Effector CD8-positive, alpha-beta T cell (primary cell): ENCODE measurements around the gene FLII.
"Not testable (repeated sequence)": the region's sequence is repeated elsewhere in the genome, so short reads cannot be mapped to it uniquely, and the experiment has no call there.

ENCODE experiments used
- DNase-seq: peaks from one replicate; lab custom pipeline; 2025; lab: John Stamatoyannopoulos, UW
- total RNA-seq, 4 experiments: gene quantifications; one replicate each; lab custom pipeline; 2026; lab: John Stamatoyannopoulos, UW

Gene FLII
- total RNA-seq = 231 to 349 (median 307) reads per million in 4 experiments

- DNase-seq = peak; percentile 30
Observed at GRCh38 chr17:18258356-18259038, at the start of gene FLII. Gene FLII (minus strand): TSS chr17:18258738. CDS start chr17:18258690, 48 bp downstream.

GRCh38 chr17:18303206-18303605 lies 44.7 kb upstream of the FLII start:
- DNase-seq = not testable (repeated sequence)

- DNase-seq = no peak
Observed at GRCh38 chr17:18300725-18301480, 42.4 kb upstream of the FLII start.

GRCh38 chr17:18298061-18298460 lies 39.5 kb upstream of the FLII start:
- DNase-seq = not testable (repeated sequence)

GRCh38 chr17:18291718-18292540 lies 33.4 kb upstream of the FLII start:
- no peak for DNase-seq

DNA sequence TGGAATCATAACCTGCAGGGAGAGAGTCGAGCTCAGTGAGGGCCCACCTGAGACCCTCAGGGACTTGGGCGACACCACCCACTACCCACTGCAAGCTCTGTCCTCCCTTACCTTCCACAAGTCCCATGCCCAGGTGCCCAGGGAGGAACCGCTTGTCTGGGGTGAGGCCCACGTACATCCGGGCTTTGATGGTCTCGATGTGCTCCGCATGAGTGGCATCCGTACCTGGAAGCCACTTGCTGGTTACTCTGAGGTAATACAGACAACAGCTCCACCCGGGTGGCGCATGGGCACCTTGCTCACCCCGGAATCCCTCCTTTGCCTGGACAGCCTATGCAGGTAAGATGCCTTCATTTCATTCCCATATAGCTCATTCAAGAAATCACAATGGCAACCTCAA lies 26.8 kb upstream of the FLII start:
- no peak for DNase-seq

- no peak for DNase-seq
Observed at GRCh38 chr17:18281788-18282187, 23.2 kb upstream of the FLII start.

GRCh38 chr17:18280766-18281371 lies 22.3 kb upstream of the FLII start:
- no peak for DNase-seq

DNA sequence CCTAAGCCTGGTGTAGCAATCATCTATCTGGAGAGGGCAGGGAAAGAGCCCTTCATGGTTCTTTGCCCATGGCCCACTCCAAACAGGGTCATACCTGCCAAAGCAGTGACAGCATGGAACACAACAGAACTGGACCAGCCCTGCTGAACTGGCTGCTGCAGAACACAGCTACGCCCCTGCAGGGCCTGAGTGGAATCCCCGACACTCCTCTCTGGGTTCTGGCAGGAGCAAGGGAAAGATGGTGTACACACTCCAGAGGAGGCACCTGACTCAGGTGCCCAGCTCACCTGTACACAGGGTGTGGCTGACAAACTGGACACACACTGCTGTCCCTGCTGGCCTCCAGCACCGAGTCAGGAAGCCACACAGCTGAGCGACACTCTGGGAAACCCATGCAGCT lies 21.7 kb upstream of the FLII start:
- DNase-seq = no peak

GRCh38 chr17:18278867-18279266 lies 20.3 kb upstream of the FLII start:
- no peak for DNase-seq

DNA sequence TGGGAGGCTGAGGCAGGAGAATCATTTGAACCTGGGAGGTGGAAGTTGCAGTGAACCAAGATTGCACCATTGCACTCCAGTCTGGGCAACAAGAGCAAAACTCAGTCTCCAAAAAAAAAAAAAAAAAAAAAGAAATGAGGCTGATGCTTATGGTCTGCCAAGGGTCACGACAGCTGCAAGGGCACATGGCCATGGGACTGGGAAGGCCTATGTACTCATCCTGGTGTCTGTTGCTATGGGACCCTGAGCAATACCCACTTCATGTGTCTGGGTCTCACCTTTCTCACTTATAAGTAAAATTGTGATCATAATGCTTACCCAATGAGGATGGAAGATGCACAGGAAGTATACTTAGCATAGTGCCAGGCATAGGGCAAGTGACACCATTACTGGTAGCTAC lies 18.5 kb upstream of the FLII start:
- no peak for DNase-seq

DNA sequence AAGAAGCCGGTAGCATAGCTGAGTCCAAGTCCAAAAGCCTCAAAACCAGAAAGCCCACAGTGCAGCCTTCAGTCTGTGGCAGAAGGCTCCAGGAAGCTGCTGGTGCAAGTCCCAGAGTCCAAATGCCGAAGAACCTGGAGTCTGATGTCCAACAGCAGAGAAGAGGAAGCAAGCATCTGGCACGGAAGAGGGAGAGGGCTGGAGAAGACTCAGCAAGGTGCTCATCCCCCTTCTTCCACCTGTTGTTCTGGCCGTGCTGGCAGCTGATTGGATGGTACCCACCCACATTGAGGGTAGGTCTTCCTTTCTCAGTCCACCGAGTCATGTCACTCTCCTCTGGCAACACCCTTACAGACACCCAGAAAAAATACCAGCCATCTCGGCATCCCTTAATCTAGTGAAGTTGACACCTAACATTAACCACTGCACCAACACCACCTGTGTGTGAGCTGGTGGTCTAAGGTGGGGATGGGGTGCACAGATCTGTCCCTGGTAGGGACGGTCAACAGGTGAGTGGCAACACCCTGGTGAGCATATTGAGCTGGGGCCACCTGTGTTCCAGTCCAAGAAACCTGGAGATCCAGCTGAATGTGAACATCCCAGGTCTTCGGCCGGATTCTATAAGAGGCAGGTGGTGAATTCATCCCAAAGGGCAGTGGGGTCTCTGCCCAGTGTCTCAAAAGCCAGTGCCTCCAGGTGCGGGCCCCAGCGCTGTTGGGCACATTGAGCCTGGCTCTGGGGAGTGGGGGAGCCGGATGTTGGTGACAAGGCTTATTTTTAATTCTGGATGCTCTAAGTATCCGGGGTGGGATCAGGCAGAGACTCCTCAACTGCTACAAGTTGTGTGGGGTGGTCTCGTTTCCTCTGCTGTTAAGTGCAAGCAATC lies 11.8 kb upstream of the FLII start:
- no peak for DNase-seq

GRCh38 chr17:18267927-18268711 lies 9.6 kb upstream of the FLII start:
- DNase-seq = no peak

- DNase-seq = no peak
Observed at GRCh38 chr17:18267366-18267765, 8.8 kb upstream of the FLII start.

DNA sequence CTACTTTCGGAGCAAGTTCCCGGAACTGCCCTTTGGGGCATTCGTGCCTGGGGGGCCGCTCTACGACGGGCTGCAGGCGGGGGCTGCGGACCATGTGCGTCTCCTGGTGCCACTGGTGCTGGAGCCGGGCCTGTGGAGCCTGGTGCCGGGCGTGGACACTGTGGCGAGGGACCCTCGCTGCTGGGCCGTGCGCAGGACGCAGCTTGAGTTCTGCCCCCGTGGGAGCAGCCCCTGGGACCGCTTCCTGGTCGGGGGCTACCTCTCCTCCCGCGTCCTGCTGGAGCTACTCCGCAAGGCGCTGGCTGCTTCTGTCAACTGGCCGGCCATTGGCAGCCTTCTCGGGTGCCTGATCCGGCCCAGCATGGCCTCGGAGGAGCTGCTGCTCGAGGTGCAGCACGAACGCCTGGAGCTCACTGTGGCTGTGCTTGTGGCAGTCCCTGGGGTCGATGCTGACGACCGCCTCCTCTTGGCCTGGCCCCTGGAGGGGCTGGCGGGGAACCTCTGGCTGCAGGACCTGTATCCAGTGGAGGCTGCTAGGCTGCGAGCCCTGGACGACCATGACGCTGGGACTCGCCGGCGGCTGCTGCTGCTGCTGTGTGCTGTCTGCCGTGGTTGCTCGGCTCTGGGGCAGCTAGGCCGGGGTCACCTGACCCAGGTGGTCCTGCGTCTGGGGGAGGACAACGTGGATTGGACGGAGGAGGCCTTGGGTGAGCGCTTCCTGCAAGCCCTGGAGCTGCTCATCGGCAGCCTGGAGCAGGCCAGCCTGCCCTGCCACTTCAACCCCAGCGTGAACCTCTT lies 5.5 kb upstream of the FLII start:
- DNase-seq = no peak

DNA sequence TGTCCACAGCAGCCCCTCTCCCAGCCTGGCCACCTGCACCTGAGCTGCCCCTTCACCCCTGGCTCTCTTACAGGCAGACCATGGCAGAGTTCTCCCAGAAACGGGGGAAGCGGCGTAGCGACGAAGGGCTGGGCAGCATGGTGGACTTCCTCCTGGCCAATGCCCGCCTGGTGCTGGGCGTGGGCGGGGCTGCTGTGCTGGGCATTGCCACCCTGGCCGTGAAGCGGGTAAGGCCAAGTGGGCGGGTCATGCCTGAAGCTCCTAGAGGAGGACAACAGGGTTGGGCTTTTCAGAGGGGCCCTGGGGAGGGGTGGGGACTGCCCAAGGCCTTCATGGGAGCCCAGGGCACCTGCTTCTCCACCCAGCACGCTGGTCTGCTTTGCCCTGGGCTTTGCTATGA lies 4.1 kb upstream of the FLII start:
- no peak for DNase-seq

DNA sequence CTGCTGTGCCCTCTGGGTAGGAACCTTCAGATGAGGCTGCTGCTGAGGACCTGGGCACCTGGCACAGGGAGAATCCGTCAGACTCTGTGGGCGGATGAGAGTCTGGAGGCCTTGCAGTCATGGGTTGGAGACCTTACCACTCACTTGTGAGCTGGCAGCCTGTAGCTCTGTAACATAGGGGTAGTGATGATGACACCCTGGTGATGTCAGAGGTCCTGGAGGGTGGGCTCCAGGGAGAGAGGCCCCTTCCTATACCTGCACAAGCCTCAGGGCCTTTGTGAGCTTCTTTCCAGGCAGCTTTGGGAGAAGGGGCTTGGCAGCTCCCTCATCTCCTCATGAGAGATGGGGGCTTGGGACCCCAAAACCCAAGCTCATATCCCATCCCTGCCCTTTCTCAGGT lies 3.6 kb upstream of the FLII start:
- no peak for DNase-seq

GRCh38 chr17:18261659-18262058 lies 3.1 kb upstream of the FLII start:
- DNase-seq = no peak

GRCh38 chr17:18261146-18261515 lies 2.6 kb upstream of the FLII start:
- DNase-seq = no peak
